ENCODE results near the gene CNRIP1.

GRCh38 chr2:68294187-68294586 lies 25.6 kb downstream of the CNRIP1 start:
- TF ChIP-seq, protein P1, sequence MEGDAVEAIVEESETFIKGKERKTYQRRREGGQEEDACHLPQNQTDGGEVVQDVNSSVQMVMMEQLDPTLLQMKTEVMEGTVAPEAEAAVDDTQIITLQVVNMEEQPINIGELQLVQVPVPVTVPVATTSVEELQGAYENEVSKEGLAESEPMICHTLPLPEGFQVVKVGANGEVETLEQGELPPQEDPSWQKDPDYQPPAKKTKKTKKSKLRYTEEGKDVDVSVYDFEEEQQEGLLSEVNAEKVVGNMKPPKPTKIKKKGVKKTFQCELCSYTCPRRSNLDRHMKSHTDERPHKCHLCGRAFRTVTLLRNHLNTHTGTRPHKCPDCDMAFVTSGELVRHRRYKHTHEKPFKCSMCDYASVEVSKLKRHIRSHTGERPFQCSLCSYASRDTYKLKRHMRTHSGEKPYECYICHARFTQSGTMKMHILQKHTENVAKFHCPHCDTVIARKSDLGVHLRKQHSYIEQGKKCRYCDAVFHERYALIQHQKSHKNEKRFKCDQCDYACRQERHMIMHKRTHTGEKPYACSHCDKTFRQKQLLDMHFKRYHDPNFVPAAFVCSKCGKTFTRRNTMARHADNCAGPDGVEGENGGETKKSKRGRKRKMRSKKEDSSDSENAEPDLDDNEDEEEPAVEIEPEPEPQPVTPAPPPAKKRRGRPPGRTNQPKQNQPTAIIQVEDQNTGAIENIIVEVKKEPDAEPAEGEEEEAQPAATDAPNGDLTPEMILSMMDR (IDR thresholded peaks at IDR 0.05): no peak
- TF ChIP-seq POLR2AphosphoS5 (IDR thresholded peaks at IDR 0.05): no peak
